ENCODE data around the gene ZNF534.
"Not testable (repeated sequence)": the region's sequence is repeated elsewhere in the genome, so short reads cannot be mapped to it uniquely, and the experiment has no call there.

ZNF534 gene

GRCh38 chr19:52498571-52498970, 69.6 kb downstream of the ZNF534 start:
- no peak for DNase-seq (ENCODE audit: low read depth)

- DNase-seq (ENCODE audit: low read depth): not testable (repeated sequence)
Measured at GRCh38 chr19:52500474-52500873, 71.5 kb downstream of the ZNF534 start.

GRCh38 chr19:52500991-52501390, 72.0 kb downstream of the ZNF534 start:
- DNase-seq (ENCODE audit: low read depth): not testable (repeated sequence)

Measured in stimulated activated CD8-positive, alpha-beta memory T cell treated with anti-CD3 and anti-CD28 coated beads, Interleukin-7, amount 100 ng/mL, for 24 hours (primary cell).